Stimulated activated CD4-positive, alpha-beta T cell treated with anti-CD3 and anti-CD28 coated beads, Interleukin-4, amount 100 ng/mL, for 48 hours (primary cell): ENCODE measurements around the gene PPP1R3G.

ENCODE experiments used
- DNase-seq, 2 donors: peaks; one replicate each; pipeline ENCODE4 v3.0.0-alpha.2; 2020; ENCODE audit warnings: low read depth in 2 of 2

PPP1R3G gene

GRCh38 chr6:5093231-5094015, 8.3 kb downstream of the PPP1R3G start:
- no peak for DNase-seq

GRCh38 chr6:5094327-5094726, 9.2 kb downstream of the PPP1R3G start:
- DNase-seq, result no peak

GRCh38 chr6:5095236-5095635, 10.1 kb downstream of the PPP1R3G start:
- DNase-seq, result no peak

GRCh38 chr6:5096482-5096881, 11.3 kb downstream of the PPP1R3G start:
- DNase-seq, result no peak

GRCh38 chr6:5098501-5099270, 13.5 kb downstream of the PPP1R3G start:
- DNase-seq, result no peak

- DNase-seq, result no peak
Measured at GRCh38 chr6:5099537-5099936, 14.4 kb downstream of the PPP1R3G start.

GRCh38 chr6:5100806-5101205, 15.7 kb downstream of the PPP1R3G start:
- DNase-seq, result no peak

- no peak for DNase-seq
Measured at GRCh38 chr6:5102267-5102970, 17.3 kb downstream of the PPP1R3G start.

GRCh38 chr6:5103250-5103649, 18.1 kb downstream of the PPP1R3G start:
- no peak for DNase-seq

- no peak for DNase-seq
Measured at GRCh38 chr6:5104667-5105066, 19.5 kb downstream of the PPP1R3G start.

- no peak for DNase-seq
Measured at GRCh38 chr6:5105146-5105545, 20.0 kb downstream of the PPP1R3G start.

- no peak for DNase-seq
Measured at GRCh38 chr6:5107341-5107740, 22.2 kb downstream of the PPP1R3G start.

- no peak for DNase-seq
Measured at GRCh38 chr6:5108068-5108467, 22.9 kb downstream of the PPP1R3G start.

- no peak for DNase-seq
Measured at GRCh38 chr6:5108536-5109150, 23.5 kb downstream of the PPP1R3G start.

- DNase-seq, result no peak
Measured at GRCh38 chr6:5109436-5109835, 24.3 kb downstream of the PPP1R3G start.

GRCh38 chr6:5110246-5110645, 25.1 kb downstream of the PPP1R3G start:
- no peak for DNase-seq

- DNase-seq, result no peak
Measured at GRCh38 chr6:5111626-5112025, 26.5 kb downstream of the PPP1R3G start.

- DNase-seq, result no peak
Measured at GRCh38 chr6:5112066-5112799, 27.1 kb downstream of the PPP1R3G start.

- DNase-seq, result no peak
Measured at GRCh38 chr6:5113096-5113495, 28.0 kb downstream of the PPP1R3G start.

- DNase-seq, result no peak
Measured at GRCh38 chr6:5115168-5115567, 30.0 kb downstream of the PPP1R3G start.

GRCh38 chr6:5116243-5116991, 31.3 kb downstream of the PPP1R3G start:
- no peak for DNase-seq
